HG03066 (cell line): Measurements from ENCODE around the gene MET.

Experiments used
- ATAC-seq: cut with Tn5 transposase; IDR thresholded peaks from one replicate; pipeline ENCODE4 v1.9.1; 2021; ENCODE audit warnings: low read depth; ENCODE audit not compliant: unreplicated experiment

MET gene

DNA sequence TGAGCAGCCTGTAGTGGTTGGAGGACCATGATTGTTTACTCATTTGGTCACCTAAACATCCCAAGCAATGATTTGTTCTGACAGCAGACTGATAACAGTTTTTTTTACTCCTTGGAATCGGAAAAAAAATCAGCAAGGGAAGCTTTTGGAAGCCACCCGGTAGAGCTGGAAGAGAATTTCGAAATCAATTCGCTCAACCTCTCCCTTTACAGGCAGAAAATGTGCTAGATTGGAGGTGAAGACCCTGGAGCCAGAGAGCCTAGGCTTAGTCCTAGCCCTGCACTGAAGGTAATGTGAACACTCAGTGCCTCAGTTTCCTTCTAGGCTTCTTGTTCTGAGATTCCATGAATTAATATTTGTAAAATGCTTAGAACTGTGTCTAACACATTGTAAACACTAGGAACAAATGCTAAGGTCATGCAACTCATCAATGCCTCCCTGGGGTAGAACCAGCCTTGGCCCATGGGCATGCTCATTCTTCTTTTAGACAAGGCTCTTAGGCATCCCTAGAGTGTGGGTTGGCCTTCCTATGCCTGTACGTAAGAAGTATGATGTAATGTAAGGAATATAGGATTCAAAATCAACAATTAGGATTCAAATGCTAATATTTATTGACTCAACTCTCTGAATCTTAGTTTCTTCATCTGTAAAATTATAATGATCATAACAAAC lies 52.7 kb downstream of the MET start:
- no peak for ATAC-seq

DNA sequence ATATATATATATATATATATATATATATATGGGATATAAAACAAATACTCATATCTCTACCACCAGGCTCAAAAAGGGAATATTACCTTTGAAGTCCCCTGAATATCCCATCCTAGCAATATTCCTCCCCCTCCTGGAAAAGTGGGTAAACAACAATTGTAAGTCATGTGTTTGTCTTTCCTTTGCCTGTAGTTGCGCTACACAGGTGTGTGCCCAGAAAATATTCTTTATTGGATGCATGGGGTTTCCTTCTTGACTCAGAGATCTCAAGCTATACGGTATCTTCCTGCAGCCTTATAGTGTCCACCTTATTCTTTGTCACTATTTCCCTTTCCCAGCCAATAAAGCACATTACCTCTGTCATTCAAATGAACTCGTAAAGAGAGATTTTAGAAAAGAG lies 54.2 kb downstream of the MET start:
- ATAC-seq = no peak

DNA sequence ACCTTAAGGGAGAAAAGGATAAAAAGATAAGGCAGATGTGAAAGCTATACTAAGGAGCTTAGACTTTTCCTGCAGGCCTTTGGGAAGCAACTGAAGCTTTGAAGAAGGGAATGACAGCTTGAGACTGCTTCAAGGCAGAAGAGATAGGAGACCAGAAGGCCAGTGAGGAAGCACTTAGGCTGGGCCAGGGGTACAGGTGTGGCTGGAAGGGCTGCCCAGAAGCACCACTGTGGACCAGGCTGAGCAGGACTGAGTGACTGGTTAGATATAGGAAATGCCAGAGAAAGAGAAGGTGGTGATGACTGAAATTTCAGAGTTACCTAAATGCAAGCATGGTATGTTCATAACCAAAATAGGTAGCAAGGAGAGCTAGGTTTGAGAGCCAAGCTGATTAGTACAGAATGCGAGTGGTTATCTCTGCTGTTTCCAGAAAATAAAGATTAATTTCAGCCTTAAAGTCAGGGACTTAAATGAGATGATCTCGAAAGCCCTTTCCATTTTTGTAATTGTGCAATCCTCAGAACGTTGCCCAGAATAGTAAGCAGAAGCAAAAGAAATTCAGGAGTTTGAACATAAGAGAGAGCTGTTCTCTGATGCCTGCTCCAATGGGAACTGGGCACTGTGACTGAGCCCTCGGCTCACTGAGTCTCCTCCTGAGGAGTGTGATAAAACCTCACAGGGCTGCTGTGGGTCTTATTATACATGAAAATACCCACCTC lies 54.9 kb downstream of the MET start:
- ATAC-seq = no peak

DNA sequence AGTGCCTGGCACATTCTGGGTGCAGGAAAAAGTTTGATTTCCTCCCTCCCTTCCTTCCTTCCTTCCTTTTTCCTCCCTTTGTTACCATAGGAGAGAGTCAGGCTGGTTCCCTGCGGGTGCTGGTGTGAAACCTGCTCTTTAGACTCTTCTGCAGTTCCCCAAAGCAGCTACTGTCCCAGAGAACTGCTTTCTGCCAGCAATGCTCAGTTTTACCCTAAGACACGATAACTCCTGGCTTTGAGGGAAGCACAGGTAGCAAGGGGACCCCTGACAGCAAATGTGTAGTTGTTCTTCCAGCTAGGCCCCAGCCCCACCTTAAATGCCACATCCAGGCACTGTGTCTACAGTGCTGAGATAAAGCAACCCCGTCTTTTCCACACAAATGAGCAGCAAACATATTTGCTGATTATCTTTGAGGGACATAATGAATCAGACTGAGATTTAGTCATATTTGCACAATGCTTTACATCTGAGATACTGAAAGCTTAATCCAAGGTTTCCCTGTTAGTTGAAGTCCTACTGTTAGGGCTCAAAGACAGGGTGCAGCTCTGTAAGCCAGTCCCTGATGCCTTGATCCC lies 55.5 kb downstream of the MET start:
- ATAC-seq = no peak

DNA sequence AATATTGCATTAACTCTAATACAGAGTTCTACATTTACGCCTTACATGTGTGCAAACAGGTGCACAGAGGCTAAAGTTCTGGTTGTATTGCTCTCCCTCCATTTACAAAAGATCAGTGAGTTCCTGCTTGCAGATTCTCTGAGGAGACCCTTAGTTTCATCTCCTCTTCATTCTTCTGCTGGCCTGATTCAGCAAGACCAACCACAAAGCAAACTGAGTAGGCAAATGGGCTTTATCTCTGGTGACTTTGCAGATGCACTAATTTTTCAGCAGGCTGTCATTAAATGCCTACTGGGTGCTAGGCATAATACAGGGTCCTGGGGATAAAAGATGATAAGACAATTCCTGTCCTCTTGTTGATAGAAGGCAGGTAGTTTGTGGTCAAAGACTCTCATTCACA lies 56.4 kb downstream of the MET start:
- no peak for ATAC-seq

DNA sequence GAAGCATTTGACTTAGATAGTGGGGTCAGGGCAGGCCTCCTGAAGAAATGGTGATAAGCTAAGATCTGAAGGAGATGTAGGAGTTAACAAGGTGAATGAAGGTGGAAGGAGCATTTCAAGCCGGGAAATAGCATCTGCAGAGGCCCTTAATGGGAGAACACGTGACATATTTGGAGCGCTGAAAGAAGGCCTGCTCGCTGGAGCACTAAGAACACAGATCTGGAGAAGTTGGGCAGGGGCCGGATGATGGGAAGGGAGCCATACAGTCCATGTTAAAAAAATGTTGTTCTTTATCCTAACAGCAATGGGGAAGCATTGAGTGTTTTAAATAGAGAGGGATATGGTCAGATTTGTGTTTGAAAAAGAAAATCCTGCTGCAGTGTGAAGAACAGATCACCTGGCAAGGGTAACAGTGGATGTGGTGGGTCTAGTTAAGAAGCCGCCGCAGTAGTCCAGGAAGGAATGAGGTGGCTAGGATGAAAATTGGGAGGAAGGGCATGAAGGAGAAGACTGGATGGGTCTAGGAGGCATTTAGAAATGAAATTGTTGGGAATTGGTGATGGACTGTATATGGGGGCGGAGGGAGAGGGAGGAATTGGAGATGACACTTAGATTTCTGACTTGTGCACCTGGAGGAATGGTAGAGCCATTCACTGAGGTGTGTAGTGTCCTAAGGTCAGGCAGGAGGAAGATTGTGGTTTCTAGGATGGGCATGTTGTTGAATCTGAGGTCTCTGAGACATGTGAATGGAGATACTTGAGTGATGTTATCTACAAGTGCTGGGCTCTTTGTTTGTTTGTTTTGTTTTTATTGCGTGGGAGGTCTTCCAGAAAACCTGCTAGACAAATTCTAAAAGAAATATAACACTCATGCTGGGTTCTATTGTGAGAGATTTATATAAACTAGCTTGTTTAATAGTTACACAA lies 58.4 kb downstream of the MET start:
- no peak for ATAC-seq

DNA sequence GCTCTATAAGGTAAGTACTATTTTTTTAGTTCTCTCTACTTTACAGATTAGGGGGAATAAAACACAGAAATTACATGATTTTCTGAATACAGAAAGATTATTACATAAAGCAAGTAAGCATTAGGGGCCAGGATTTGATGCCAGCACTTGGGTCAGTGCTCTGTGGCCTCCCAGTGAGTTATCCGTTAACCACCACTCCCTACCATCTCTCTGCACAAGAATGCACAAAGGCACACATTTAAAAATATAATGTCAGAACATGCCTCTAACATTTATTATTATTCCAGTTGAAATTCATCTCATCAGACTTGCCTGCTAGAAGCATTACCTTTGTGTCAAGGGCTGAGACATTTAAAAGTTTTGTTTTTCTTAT lies 59.0 kb downstream of the MET start:
- ATAC-seq = no peak

DNA sequence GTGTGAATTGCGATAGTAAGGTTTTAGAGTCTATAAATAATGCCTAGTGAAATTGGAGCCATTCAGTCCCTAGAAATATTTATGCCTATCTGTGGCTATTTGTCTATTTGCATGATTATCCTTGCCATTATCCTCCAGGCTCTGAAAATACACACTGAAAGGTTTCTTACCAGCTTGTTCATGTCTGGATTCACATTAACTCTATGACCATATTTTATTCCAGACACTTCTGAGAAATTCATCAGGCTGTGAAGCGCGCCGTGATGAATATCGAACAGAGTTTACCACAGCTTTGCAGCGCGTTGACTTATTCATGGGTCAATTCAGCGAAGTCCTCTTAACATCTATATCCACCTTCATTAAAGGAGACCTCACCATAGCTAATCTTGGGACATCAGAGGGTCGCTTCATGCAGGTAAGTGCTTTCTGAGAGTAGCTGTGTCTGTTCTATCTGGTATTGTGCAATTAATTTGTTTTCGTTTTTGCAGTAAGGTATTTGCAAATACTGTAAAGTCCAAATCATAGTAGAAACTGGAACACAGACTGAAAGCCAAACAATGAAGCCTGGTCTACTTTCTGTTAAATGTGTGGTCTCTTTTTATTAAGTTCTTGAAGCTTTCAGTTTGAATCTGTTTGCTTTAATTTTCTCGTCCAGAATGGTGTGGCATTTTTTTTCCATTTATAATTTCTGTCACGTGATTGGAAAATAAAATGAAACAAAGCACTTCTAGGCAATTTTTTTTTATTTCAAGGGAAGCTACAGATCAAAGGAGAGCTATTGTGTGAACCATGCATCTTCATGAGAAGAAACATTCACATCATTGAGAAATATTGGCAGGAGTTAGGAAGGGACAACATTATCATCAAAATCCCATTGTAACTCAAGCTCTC lies 59.7 kb downstream of the MET start:
- no peak for ATAC-seq

DNA sequence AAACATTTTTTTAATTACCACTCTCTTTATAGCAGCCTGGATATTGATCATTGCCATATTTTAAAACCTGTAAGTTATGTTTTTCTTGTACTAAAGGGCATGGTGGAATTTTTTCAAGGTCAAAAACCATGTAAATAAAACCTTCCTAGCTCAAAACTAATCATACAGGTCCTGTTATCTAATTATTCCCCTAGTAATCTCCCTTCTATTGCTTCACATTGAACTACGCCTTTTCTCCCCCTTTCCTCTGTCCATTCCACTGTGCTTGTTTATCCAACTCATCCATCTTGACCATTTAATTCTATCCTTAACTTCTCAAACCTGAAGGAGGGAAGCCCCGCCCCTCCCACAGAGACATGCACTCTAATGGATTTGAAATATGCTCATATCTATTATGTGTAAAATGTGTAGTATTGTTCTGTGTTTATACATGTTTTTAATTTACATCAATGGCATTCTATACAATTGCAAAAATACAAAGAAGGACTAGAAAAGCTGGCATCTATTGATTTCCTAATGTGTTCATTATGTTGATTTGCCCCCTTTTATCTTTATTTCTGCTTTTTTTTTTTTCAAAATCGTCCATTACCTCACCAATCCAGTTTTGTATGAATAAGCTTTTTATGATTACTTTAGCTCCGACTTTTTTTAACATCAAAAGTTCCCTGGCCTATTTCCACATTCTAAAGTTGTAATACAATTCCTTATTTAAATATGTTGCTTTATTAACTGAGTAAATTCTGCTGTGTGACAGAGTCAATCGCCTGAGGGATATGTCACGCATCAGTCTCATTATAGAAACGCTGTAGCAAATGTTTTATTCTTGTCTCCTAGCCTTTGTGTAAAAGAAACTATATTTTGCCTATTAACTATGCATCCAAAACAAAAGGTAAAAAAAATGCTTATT lies 61.0 kb downstream of the MET start:
- ATAC-seq = no peak

DNA sequence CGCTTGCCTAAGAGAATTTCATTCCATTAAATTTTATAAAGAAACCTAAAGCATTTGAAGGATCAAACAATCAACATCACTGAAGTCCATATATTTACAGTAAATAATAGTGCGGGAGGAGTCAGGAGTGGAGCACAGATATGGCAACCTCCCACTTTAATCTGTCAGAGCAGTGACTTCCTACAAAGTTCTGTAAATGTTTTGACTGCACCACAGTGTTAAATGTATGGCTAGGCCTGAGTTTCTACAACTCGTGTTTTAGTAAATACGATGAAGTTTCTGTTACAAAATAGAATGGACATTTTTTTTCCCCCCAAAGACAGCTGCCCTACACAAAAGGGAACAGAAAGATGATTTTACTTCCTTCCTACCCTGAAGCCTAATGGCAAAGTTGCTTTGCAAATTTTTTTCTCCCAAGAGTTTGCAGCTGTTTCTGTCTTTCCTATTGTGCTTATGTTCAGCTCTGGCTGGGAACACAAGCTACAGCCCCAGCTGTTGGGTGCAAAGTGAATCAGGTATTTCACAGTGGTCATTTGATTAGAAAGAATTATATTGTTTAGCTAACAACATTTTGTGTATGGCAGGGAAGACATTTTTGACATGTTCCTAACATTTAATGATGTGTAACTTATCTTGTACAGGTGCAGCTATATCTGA lies 62.1 kb downstream of the MET start:
- no peak for ATAC-seq

DNA sequence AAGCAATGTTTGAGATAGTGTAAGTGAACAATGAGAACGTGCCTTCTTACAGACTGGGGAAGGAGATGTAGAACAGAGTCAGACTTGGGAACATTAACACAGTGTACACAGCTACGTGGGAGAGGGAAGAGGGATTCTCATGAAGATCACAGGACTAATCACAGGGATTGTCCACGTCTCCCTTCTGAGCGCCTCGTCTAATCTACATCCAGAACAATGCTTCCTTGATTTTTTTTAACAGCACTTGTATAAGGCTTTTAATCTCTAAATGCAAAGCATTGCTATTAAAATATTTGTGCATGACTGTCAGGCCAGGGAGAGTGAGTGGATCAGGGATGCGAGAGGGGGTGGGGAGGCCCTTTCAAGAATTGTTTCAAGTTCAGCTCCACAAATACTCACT lies 62.7 kb downstream of the MET start:
- no peak for ATAC-seq

DNA sequence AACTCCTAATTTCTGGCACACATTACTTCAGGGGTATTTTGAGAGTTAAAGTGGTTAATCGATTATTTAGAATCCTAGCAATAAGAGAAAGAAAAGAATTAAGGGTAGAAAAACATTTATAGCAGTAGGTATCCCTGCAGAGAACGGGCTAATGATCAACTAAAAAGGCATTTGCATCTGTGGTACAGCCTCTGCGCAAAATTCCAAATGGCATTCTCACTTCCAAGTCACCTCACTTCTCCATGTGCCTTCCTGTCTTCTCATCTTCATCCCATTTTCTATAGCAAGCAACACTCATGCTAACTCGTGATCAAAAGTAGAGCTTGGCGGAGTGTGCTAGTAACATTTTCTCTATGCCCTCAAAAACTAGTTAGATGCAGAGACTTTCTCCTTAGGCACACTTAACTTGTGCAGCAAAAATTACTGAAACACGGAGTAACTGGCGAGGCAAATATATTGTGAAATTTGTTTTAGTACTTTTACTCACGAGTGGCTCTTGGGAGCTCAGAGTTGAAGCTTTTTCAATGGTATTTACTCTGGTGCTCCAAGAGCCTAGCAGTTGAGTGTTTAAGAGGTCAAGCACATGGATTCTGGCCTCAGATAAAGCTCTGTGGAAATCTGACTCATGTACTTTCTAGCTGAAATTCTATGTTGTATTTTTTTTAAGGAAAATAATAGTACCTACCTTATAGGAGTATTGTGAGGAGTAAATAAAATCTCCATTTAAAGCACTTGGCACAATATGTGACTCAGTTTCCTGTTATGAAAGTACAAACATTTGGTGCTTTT lies 65.1 kb downstream of the MET start:
- ATAC-seq = no peak

DNA sequence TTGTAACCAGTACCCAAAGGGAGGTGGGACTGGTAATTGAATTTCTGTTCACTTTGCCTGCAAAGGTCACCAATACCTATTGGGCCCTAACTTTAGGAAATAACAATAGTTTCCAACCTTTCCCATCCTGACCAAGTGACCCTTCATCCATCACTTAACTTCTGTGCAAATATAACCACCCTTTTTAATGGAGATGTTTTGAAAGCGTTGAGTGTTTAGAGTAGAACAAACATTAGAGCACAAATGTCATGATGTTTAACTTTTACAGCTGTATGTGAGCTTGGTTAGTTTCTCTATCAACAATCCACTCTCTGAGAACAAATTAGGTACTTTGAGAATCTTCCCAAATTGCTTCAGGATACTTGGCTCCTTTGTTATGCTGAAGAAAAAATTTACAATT lies 66.4 kb downstream of the MET start:
- ATAC-seq = no peak

DNA sequence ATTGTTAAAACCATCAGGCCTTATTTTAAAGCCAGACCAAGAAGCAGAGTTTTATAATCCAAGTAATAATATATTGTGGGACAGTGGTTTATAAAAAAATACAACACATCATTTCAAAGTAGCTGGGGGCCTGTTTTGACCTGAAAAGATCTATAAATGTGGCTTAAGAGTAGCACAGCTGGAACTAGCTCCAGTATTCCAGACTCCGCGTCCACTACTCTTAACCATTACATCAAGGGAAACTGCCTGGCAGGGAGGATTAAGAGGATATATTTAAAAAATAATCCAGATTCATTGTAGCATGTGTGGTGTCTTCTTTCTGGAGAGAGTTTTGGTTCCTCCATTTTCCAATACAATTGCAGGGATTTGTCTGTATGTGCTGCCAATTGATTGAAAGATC lies 67.3 kb downstream of the MET start:
- no peak for ATAC-seq

DNA sequence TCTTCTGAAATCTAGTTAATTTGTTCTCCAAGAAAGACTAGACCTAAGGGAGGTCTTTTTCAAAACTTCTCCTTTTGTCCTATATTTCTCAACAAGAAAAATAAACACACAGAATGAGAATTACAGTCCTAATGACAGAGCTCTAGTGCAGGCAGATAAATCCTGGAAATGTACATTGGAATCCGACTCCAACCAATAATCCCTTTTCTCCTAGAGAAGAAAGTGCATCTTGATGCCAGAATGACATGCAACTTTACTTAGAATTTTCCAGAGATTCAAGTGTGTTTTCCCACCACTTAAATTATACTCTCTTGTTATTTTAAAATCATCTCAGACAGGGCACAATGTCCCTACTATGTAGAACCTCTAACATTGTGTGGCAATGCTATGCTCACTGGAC lies 68.2 kb downstream of the MET start:
- ATAC-seq = no peak

DNA sequence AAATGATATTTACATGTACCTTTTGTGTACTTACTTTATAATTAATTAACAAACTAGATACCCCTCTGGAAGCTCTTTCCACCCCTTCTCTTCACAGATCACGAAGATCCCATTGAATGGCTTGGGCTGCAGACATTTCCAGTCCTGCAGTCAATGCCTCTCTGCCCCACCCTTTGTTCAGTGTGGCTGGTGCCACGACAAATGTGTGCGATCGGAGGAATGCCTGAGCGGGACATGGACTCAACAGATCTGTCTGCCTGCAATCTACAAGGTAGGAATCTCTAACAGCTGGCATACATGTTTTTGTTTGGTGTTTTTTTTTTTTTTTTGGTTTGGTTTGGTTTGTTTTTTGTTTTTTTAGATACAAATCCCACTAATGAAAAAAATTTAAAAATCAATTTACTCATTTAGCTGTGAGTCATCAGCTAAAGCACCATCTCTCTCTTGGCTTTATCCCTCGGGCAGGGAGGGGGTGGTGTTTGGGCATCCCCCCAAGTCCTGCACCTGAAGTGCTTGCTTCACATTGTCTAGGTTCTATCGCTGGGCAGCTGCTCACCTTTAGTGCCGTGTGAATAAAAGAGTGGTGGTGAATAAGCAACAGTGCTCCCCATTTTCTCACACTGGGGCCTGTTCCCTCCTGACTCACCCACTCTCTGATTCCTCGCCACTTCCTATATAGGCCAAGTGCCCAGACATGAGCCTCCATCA lies 68.9 kb downstream of the MET start:
- no peak for ATAC-seq

DNA sequence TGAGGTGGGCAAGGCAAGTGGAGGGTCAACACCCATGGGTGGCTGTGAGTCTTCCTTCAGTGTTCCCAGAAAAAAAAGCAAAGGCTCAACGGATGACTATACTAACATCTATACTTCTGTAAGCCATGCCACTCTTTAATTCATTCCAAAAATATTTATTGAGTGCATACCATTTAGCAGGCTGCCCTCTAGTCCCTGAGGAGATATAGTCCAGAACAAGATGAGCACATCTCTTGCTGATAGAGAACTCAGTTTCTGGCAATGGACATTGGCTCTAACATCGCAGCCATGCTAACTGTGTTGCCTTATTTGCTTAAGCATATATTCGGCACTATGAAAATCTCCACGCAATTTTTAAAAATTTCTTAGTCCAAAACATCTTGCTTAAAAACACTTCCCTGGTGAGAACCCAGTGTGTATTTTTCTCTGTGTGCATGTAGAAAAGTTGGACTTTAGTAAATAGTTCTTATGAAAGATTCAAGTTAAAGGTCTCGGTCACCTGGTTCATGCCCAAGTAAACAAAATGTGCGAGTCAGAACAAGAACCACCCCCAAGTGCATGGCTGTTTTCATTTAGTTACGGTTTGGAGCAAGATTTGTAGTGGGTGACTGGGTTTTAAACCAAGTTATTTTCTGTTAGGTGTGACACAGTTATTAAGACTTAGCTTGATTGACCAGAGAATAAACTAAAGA lies 69.8 kb downstream of the MET start:
- no peak for ATAC-seq
